Central memory CD4-positive, alpha-beta T cell (primary cell): ENCODE results near the gene PTPRH.
"Not testable (repeated sequence)": the region's sequence is repeated elsewhere in the genome, so short reads cannot be mapped to it uniquely, and the experiment has no call there.

Source experiments
- DNase-seq: peaks from one replicate; pipeline ENCODE4 v3.0.0; 2022

PTPRH gene

GRCh38 chr19:55178781-55179599 is 30.3 kb downstream of the PTPRH start:
- peak; percentile 95 for DNase-seq

- DNase-seq, result no peak
Observed at GRCh38 chr19:55176076-55176475, 33.2 kb downstream of the PTPRH start.

- no peak for DNase-seq
Observed at GRCh38 chr19:55175117-55175867, 34.0 kb downstream of the PTPRH start.

- DNase-seq, result no peak
Observed at GRCh38 chr19:55174425-55175116, 34.7 kb downstream of the PTPRH start.

- DNase-seq, result no peak
Observed at GRCh38 chr19:55173714-55174409, 35.4 kb downstream of the PTPRH start.

- DNase-seq, result no peak
Observed at GRCh38 chr19:55173186-55173713, 36.1 kb downstream of the PTPRH start.

GRCh38 chr19:55172741-55173140 is 36.6 kb downstream of the PTPRH start:
- no peak for DNase-seq

GRCh38 chr19:55172318-55172717 is 37.0 kb downstream of the PTPRH start:
- not testable (repeated sequence) for DNase-seq

- DNase-seq, result no peak
Observed at GRCh38 chr19:55171440-55171839, 37.9 kb downstream of the PTPRH start.

- no peak for DNase-seq
Observed at GRCh38 chr19:55169136-55169535, 40.2 kb downstream of the PTPRH start.

- peak; percentile 72 for DNase-seq
Observed at GRCh38 chr19:55166530-55167268, 42.6 kb downstream of the PTPRH start, which contains the start of gene DNAAF3. Gene DNAAF3, minus strand, starts transcription at chr19:55166613. Its CDS starts 200 bp downstream, at chr19:55166413.

- DNase-seq, result peak; percentile 54
Observed at GRCh38 chr19:55165952-55166529, 43.3 kb downstream of the PTPRH start.

GRCh38 chr19:55161571-55162322 is 47.6 kb downstream of the PTPRH start:
- no peak for DNase-seq

- DNase-seq, result no peak
Observed at GRCh38 chr19:55160986-55161365, 48.3 kb downstream of the PTPRH start.

- peak; percentile 84 for DNase-seq
Observed at GRCh38 chr19:55160128-55160985, 48.9 kb downstream of the PTPRH start.

- DNase-seq, result no peak
Observed at GRCh38 chr19:55158848-55159749, 50.2 kb downstream of the PTPRH start.

GRCh38 chr19:55158423-55158822 is 50.9 kb downstream of the PTPRH start:
- DNase-seq, result no peak
